ENCODE data around the gene DUSP7.

DNA sequence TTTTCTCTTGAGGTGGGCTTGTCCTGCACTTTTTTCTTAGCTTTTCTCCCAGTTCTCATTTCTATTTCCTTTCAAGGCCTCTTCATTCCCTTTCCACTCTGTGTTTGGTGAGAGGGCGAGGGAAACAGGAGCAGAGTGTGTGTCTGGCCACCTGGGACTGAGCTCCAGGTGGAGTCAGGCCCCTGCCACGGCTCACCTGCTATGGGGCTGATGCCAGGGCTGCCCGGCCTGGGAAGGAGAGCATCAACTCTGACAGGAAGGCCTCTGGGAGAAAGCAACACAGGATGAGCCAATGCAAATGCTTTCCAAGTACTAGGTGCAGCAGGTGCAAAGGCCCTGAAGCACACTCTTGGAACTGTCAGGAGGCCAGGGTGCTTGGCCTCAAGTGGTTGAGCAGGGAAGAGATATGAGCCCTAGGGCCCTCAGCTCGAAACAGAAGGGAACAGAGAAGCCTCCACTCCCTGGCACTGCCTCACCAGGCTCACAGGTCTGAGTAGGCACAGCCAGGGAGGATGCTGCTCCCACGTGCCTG, 27.3 kb upstream of the DUSP7 start:
- TF ChIP-seq CTCF (conservative IDR thresholded peaks at IDR 0.05; ENCODE audit: low read depth, low read length) (no peak), EZH2 (IDR thresholded peaks at IDR 0.05; ENCODE audit: borderline replicate concordance, low read depth, low read length, poor library complexity, severe bottlenecking) (no peak)

All from A673 (cell line).